A673 (cell line): ENCODE measurements around the gene PIAS1. TPM values are rescaled to one million over a fixed set of nuclear protein-coding genes. Genes with fewer than 3 reads are reported as not detected.

Experiments
- BruUV-seq: library from RNA; stranded (reverse); fragments of 400-500 nt; replicated peaks from 2 replicates; lab custom pipeline; 2021; lab: Mats Ljungman, UMichigan
- CTCF ChIA-PET: fragments of 300-600 bp; sonication (Branson Sonifier 250); formaldehyde crosslinking; loops from one replicate; lab custom pipeline; 2022; ENCODE audit warnings: antibody characterized with exemption; lab: Charles Lee
- POLR2A ChIA-PET: fragments of 300-600 bp; sonication (Branson Sonifier 250); formaldehyde crosslinking; loops from one replicate; lab custom pipeline; 2022; ENCODE audit warnings: antibody characterized with exemption; ENCODE audit not compliant: low non-redundant PET; lab: Charles Lee
- DNase-seq: peaks from one replicate; pipeline ENCODE4 v3.0.0-alpha.2; 2015; ENCODE audit warnings: low spot score
- H3K27ac ChIP-seq: fragments of 200-600 bp; sonication (generic); 2 replicates; pipeline ENCODE4 v1.5.1; 2016; ENCODE audit warnings: mixed run types, low read depth, mild to moderate bottlenecking, mixed read lengths, antibody characterized with exemption, low read length; ENCODE audit not compliant: poor library complexity, severe bottlenecking
- H3K27me3 ChIP-seq: fragments of 200-600 bp; sonication (generic); replicated peaks from 2 replicates; pipeline ENCODE4 v1.6.1; 2017; ENCODE audit warnings: mixed run types, low read depth, mild to moderate bottlenecking, mixed read lengths, antibody characterized with exemption, low read length; ENCODE audit not compliant: insufficient read depth, poor library complexity
- H3K36me3 ChIP-seq: fragments of 200-600 bp; sonication (generic); 2 replicates; pipeline ENCODE4 v1.6.1; 2016; ENCODE audit warnings: mixed run types, mild to moderate bottlenecking, mixed read lengths, antibody characterized with exemption, low read length; ENCODE audit not compliant: insufficient read depth, poor library complexity, severe bottlenecking
- H3K4me1 ChIP-seq: fragments of 200-600 bp; sonication (generic); 2 replicates; pipeline ENCODE4 v1.6.1; 2017; ENCODE audit warnings: mixed run types, mild to moderate bottlenecking, mixed read lengths, antibody characterized with exemption, low read length; ENCODE audit not compliant: insufficient read depth, poor library complexity, severe bottlenecking
- H3K4me3 ChIP-seq: fragments of 200-600 bp; sonication (generic); 2 replicates; pipeline ENCODE4 v1.5.1; 2016; ENCODE audit warnings: low read depth, mixed run types, mild to moderate bottlenecking, mixed read lengths, low read length; ENCODE audit not compliant: poor library complexity, severe bottlenecking
- H3K9me3 ChIP-seq: fragments of 200-600 bp; sonication (generic); 2 replicates; pipeline ENCODE4 v1.6.1; 2016; ENCODE audit warnings: mixed run types, low read depth, mild to moderate bottlenecking, mixed read lengths, antibody characterized with exemption, low read length; ENCODE audit not compliant: poor library complexity, severe bottlenecking
- EZH2 ChIP-seq: fragments of 200-600 bp; sonication (generic); IDR thresholded peaks from 2 replicates; pipeline ENCODE4 v1.6.1; 2017; ENCODE audit warnings: borderline replicate concordance, low read depth, mild to moderate bottlenecking, mixed read lengths, antibody characterized with exemption, low read length; ENCODE audit not compliant: poor library complexity, severe bottlenecking
- intact Hi-C: fragments of 100-400 bp; cut with micrococcal nuclease; formaldehyde crosslinking; loops from one replicate; pipeline ENCODE4 v1.10.0; 2022; ENCODE audit not compliant: unreplicated experiment
- total RNA-seq: library from RNA; stranded (reverse); gene quantifications from 2 replicates; pipeline ENCODE4 v1.2.3, GENCODE V29; 2021
- TF ChIP-seq, protein P1 (sequence below): fragments of 300-800, 200-600 bp; sonication (generic); conservative IDR thresholded peaks from 2 replicates; pipeline ENCODE4 v1.5.1; 2017; ENCODE audit warnings: low read depth, mild to moderate bottlenecking, antibody characterized with exemption, low read length, moderate library complexity, mixed read lengths

The PIAS1 gene
- total RNA-seq, 1 experiment from 2014 or later = 40.2 TPM

DNA sequence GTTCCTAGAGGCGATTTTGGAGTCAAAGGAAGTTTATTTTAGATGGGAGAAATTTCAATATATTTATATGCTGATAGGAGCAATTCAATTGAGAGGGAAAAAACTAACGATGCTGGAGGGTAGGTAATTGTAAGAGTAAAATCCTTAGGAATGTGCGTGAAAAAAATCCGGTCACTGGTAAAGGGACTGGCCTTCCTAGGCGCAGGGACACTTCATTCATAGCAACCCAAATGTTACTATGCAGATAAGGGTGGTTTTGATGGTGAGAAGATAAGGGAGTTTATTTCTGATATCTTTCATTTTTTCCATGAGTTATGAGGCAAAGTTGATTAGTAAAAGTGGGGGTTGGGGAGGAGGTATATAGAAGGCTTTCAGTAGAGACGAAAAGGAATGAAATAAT is 1.1 kb upstream of the PIAS1 start:
- TF ChIP-seq, protein P1, sequence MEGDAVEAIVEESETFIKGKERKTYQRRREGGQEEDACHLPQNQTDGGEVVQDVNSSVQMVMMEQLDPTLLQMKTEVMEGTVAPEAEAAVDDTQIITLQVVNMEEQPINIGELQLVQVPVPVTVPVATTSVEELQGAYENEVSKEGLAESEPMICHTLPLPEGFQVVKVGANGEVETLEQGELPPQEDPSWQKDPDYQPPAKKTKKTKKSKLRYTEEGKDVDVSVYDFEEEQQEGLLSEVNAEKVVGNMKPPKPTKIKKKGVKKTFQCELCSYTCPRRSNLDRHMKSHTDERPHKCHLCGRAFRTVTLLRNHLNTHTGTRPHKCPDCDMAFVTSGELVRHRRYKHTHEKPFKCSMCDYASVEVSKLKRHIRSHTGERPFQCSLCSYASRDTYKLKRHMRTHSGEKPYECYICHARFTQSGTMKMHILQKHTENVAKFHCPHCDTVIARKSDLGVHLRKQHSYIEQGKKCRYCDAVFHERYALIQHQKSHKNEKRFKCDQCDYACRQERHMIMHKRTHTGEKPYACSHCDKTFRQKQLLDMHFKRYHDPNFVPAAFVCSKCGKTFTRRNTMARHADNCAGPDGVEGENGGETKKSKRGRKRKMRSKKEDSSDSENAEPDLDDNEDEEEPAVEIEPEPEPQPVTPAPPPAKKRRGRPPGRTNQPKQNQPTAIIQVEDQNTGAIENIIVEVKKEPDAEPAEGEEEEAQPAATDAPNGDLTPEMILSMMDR = no peak
- no peak for TF ChIP-seq EZH2
- ChIA-PET POLR2A (no interaction called here), CTCF (no interaction called here)
- H3K4me3 ChIP-seq = no peak overlapping the region
- no peaks in the 10 kb centered on the region for H3K36me3 ChIP-seq
- H3K27me3 ChIP-seq = no peaks in the 10 kb centered on the region
- DNase-seq = no peak
- peaks cover 21% of the 10 kb centered on the region for H3K4me1 ChIP-seq
- intact Hi-C loops = loop anchor here (5.0 kb wide), 1 partner anchor 99 kb away; no protein-coding TSS in a partner anchor
- H3K9me3 ChIP-seq = no peaks in the 10 kb centered on the region
- BruUV-seq = no TSS peak
- no peak overlapping the region for H3K27ac ChIP-seq

DNA sequence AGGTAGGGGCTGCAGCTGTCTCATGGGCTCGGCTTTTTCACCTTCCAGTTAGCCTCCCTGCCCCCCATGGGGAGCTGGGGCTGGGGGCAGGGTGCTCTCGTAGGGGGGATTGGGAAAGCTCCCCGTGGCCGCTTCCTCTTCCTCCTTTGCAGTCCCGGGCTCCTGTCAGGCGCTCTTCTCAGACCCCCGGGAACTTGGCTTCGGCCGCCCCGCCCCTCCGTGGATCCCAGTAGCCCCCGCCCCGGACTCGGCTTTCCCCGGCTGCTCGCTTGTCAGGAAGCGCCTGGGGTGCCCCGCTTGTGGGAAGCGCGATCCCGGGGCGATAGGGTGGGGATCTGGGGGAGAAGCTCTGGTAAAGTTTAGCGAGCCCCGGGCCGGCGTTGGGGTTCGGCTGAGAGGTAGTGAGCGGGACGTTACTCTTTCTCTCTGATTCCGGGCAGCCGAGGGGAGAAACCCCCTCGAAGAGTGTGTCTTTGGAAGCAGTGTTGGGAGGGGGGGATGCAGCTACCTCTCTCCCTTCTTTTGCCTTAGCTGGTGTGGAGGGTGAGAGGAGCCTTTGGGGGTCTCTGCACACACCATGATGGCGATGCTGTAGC is 611 bp downstream of the PIAS1 start:
- POLR2A ChIA-PET = interaction anchor here (0.5 to 1.1 kb wide), 2 partner anchors 57 to 1668 kb away, joined by 3 to 5 read pairs; partner anchors contain the start of gene MAP2K1
- CTCF ChIA-PET = no interaction called here
- H3K4me1 ChIP-seq = peaks cover 21% of the 10 kb centered on the region
- H3K27me3 ChIP-seq = no peaks in the 10 kb centered on the region
- no TSS peak for BruUV-seq
- peak; percentile 83 for DNase-seq
- peak overlapping the region; percentile 88 for H3K4me3 ChIP-seq
- no peaks in the 10 kb centered on the region for H3K36me3 ChIP-seq
- intact Hi-C loops = loop anchor here (5.0 kb wide), 1 partner anchor 98 kb away; no protein-coding TSS in a partner anchor
- H3K27ac ChIP-seq = peak overlapping the region; percentile 88
- H3K9me3 ChIP-seq = no peaks in the 10 kb centered on the region
- TF ChIP-seq EZH2 = no peak
- TF ChIP-seq, protein P1 = no peak

DNA sequence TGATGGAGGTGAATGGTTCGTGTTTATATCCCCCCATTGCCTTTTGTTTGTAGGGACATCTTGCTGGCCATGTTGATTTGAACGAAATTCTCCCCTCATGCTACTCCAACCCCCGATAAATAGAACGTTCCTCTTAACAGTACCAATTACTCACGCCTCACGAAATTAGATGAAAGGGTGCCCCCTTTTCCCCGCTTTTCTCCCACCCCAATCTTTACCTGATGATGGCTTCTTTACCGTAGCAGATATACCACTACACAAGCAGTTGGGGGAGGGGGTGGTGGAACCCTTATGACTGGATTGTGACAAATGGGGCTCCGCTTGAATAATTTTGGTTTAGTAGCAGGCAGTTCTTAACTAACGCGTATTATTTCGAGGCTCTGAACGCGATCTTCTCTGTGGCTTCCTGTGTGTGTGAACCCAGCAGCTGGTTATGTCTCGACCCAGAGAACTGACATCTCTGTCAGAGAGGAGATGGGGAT is 1.1 kb downstream of the PIAS1 start:
- peak; percentile 68 for DNase-seq
- H3K27ac ChIP-seq = peak overlapping the region; percentile 88
- H3K4me3 ChIP-seq = peak overlapping the region; percentile 88
- BruUV-seq = TSS peak; percentile 52
- H3K27me3 ChIP-seq = no peaks in the 10 kb centered on the region
- intact Hi-C loops = no loop called here
- no peak for TF ChIP-seq EZH2
- TF ChIP-seq, protein P1 = no peak
- CTCF ChIA-PET = no interaction called here
- no peaks in the 10 kb centered on the region for H3K36me3 ChIP-seq
- peaks cover 21% of the 10 kb centered on the region for H3K4me1 ChIP-seq
- no peaks in the 10 kb centered on the region for H3K9me3 ChIP-seq
- POLR2A ChIA-PET = no interaction called here
